GM23338 (cell line): Measurements from ENCODE around the gene CHAMP1. TPM values are rescaled to one million over a fixed set of nuclear protein-coding genes. Genes with fewer than 3 reads are reported as not detected.

Experiments used
- ATAC-seq: fragments of 200-7000 bp; cut with Tn5 transposase; 3 replicates; pipeline ENCODE4 v1.9.1; 2020
- DNase-seq: peaks from one replicate; pipeline ENCODE4 v3.0.0-alpha.2; 2015; ENCODE audit warnings: low spot score
- H2AFZ ChIP-seq: fragments of 200-600 bp; sonication (generic); 2 replicates; pipeline ENCODE4 v1.8.0; 2016; ENCODE audit warnings: antibody characterized with exemption, mild to moderate bottlenecking, moderate library complexity
- H3F3A ChIP-seq: fragments of 200-600 bp; sonication (generic); replicated peaks from 2 replicates; pipeline ENCODE4 v1.8.0; 2017; ENCODE audit warnings: antibody characterized with exemption, mixed run types, low read depth
- H3K27ac ChIP-seq: fragments of 200-600 bp; sonication (generic); 2 replicates; pipeline ENCODE4 v1.6.1; 2016; ENCODE audit warnings: low read depth
- H3K27me3 ChIP-seq: fragments of 200-600 bp; sonication (generic); 2 replicates; pipeline ENCODE4 v1.8.0; 2016; ENCODE audit warnings: mild to moderate bottlenecking, mixed run types, moderate library complexity; ENCODE audit not compliant: insufficient read depth
- H3K36me3 ChIP-seq: fragments of 200-600 bp; sonication (generic); 2 replicates; pipeline ENCODE4 v1.8.0; 2016; ENCODE audit warnings: mild to moderate bottlenecking; ENCODE audit not compliant: insufficient read depth
- H3K4me1 ChIP-seq: fragments of 200-600 bp; sonication (generic); 2 replicates; pipeline ENCODE4 v1.8.0; 2016; ENCODE audit warnings: mild to moderate bottlenecking, moderate library complexity; ENCODE audit not compliant: insufficient read depth
- H3K4me2 ChIP-seq: fragments of 200-600 bp; sonication (generic); 2 replicates; pipeline ENCODE4 v1.7.1; 2017; ENCODE audit warnings: mixed run types
- H3K4me3 ChIP-seq: fragments of 200-600 bp; sonication (generic); 2 replicates; pipeline ENCODE4 v1.6.1; 2016; ENCODE audit warnings: mixed run types
- H3K79me2 ChIP-seq: fragments of 200-600 bp; sonication (generic); replicated peaks from 2 replicates; pipeline ENCODE4 v1.8.0; 2017; ENCODE audit warnings: mild to moderate bottlenecking; ENCODE audit not compliant: insufficient read depth
- H3K9me2 ChIP-seq: fragments of 200-600 bp; sonication (generic); 2 replicates; pipeline ENCODE4 v1.8.0; 2017; ENCODE audit not compliant: insufficient read depth
- H4K20me1 ChIP-seq: fragments of 200-600 bp; sonication (generic); replicated peaks from 2 replicates; pipeline ENCODE4 v1.8.0; 2017; ENCODE audit warnings: mild to moderate bottlenecking; ENCODE audit not compliant: insufficient read depth
- H3K27ac Mint-ChIP-seq: 2 replicates; pipeline ENCODE4 v1.8.0; 2020; ENCODE audit warnings: inconsistent platforms, mild to moderate bottlenecking, moderate library complexity, mixed read lengths
- H3K27me3 Mint-ChIP-seq: 3 replicates; pipeline ENCODE4 v1.8.0; 2022; ENCODE audit warnings: low read depth, mild to moderate bottlenecking, moderate library complexity, mixed read lengths, inconsistent platforms; ENCODE audit not compliant: insufficient read depth, poor library complexity
- H3K36me3 Mint-ChIP-seq: 3 replicates; pipeline ENCODE4 v1.8.0; 2021; ENCODE audit warnings: low read depth, mild to moderate bottlenecking, inconsistent platforms, moderate library complexity, mixed read lengths
- H3K4me1 Mint-ChIP-seq: 3 replicates; pipeline ENCODE4 v1.8.0; 2020; ENCODE audit warnings: mild to moderate bottlenecking, inconsistent platforms, mixed read lengths
- H3K4me3 Mint-ChIP-seq: 3 replicates; pipeline ENCODE4 v1.8.0; 2021; ENCODE audit warnings: moderate library complexity, mild to moderate bottlenecking, inconsistent platforms, mixed read lengths
- H3K9me3 Mint-ChIP-seq: 3 replicates; pipeline ENCODE4 v1.8.0; 2020; ENCODE audit warnings: moderate library complexity, mild to moderate bottlenecking, inconsistent platforms, mixed read lengths
- CREB1 ChIP-seq: fragments of 250-450 bp; sonication (Bioruptor Pico); IDR thresholded peaks from 2 replicates; pipeline ENCODE4 v1.5.0; 2020; ENCODE audit warnings: low read depth, mild to moderate bottlenecking, moderate library complexity
- CTCF ChIP-seq, 2 experiments: fragments of 200-600 bp in 1 of 2; sonication (generic) in 1 of 2; conservative IDR thresholded peaks; 2 replicates each; pipeline versions ENCODE4 v1.5.1 to v1.6.1; 2016 to 2017; ENCODE audit warnings: antibody characterized with exemption in 2 of 2, low read depth in 2 of 2, mild to moderate bottlenecking in 2 of 2, moderate library complexity in 1 of 2
- EZH2 ChIP-seq: fragments of 200-600 bp; sonication (generic); IDR thresholded peaks from one replicate; pipeline ENCODE4 v1.8.0; 2017; ENCODE audit warnings: antibody characterized with exemption, mild to moderate bottlenecking, low read depth; ENCODE audit not compliant: unreplicated experiment
- EZH2phosphoT487 ChIP-seq: fragments of 200-600 bp; sonication (generic); IDR thresholded peaks from one replicate; pipeline ENCODE4 v1.8.1; 2018; ENCODE audit warnings: antibody characterized with exemption; ENCODE audit not compliant: unreplicated experiment
- JUNB ChIP-seq: IDR thresholded peaks from one replicate; pipeline ENCODE4 v1.6.1; 2016; ENCODE audit warnings: antibody characterized with exemption; ENCODE audit not compliant: unreplicated experiment
- NANOG ChIP-seq: IDR thresholded peaks from 2 replicates; pipeline ENCODE4 v1.6.1; 2016; ENCODE audit warnings: antibody characterized with exemption, borderline replicate concordance
- POLR2AphosphoS5 ChIP-seq: IDR thresholded peaks from 2 replicates; pipeline ENCODE4 v1.6.1; 2016; ENCODE audit warnings: antibody characterized with exemption, low read depth
- STAT1 ChIP-seq: IDR thresholded peaks from one replicate; pipeline ENCODE4 v1.6.1; 2016; ENCODE audit warnings: antibody characterized with exemption; ENCODE audit not compliant: unreplicated experiment
- ZNF331 ChIP-seq: fragments of 250-450 bp; sonication (Bioruptor Pico); IDR thresholded peaks from 2 replicates; pipeline ENCODE4 v1.5.0; 2020; ENCODE audit warnings: low read depth, mild to moderate bottlenecking, moderate library complexity
- ZNF462 ChIP-seq: fragments of 250-450 bp; sonication (Bioruptor Pico); IDR thresholded peaks from 2 replicates; pipeline ENCODE4 v1.5.0; 2020; ENCODE audit warnings: mild to moderate bottlenecking, moderate library complexity
- polyA plus RNA-seq: library from polyadenylated mRNA; unstranded; fragments of >200 nt; fragmentation: Nextera tagmentation; extraction: Ambion mirVana; gene quantifications from 2 replicates; pipeline ENCODE4 v1.2.1, GENCODE V29; 2016
- total RNA-seq: library from RNA; depleted of rRNA; stranded (reverse); fragments of >200 nt; shearing (Covaris generic); gene quantifications from 2 replicates; pipeline ENCODE4 v1.2.3, GENCODE V29; 2014
- TF ChIP-seq, protein P1 (sequence below): IDR thresholded peaks from one replicate; pipeline ENCODE4 v1.6.1; 2018; ENCODE audit warnings: antibody characterized with exemption; ENCODE audit not compliant: unreplicated experiment

CHAMP1 gene
- total and polyA plus RNA-seq, 2 experiments from 2014 or later, result 32.8 to 39.1 TPM

DNA sequence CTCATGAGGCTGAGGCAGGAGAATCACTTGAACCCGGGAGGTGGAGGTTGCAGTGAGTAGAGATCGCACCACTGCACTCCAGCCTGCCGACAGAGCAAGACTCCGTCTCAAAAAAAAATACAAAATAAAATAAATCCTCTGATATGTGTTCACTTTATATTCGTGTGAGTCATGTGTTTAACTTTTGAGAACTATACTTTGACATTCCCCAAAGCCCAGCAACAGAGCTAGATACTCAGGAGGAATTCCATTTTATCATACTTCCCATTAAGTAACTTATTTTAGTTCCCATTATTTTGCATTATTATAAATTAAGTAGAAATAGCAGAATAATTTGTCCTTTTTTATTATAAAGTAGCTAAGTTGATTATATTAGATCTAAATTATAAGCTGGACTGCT lies 3.3 kb upstream of the CHAMP1 start:
- peaks cover 8% of the 10 kb centered on the region for H3K27me3 Mint-ChIP-seq
- Histone ChIP-seq H3K27me3 (no peaks in the 10 kb centered on the region), H3K79me2 (peaks cover 12% of the 10 kb centered on the region), H2AFZ (no peak overlapping the region), H4K20me1 (no peaks in the 10 kb centered on the region; the same call in 1 of the 2 replicates), H3K4me1 (peaks cover 9% of the 10 kb centered on the region; the same call in 1 of the 2 replicates), H3F3A (no peaks in the 10 kb centered on the region; the same call in 1 of the 2 replicates), H3K4me3 (no peak overlapping the region), H3K27ac (no peak overlapping the region), H3K36me3 (peaks cover 5% of the 10 kb centered on the region; the same call in 1 of the 2 replicates), H3K9me2 (no peaks in the 10 kb centered on the region), H3K4me2 (no peak overlapping the region)
- H3K4me3 Mint-ChIP-seq, result no peak overlapping the region
- H3K36me3 Mint-ChIP-seq, result peaks cover 19% of the 10 kb centered on the region
- no peaks in the 10 kb centered on the region for H3K9me3 Mint-ChIP-seq
- no peak overlapping the region for H3K27ac Mint-ChIP-seq
- ATAC-seq (no peak), DNase-seq (no peak)
- peaks cover 19% of the 10 kb centered on the region for H3K4me1 Mint-ChIP-seq
- TF ChIP-seq CREB1 (CRISPR knock-in tag), result no peak

- Histone ChIP-seq H3K79me2 (peaks cover 17% of the 10 kb centered on the region), H3K27me3 (no peaks in the 10 kb centered on the region), H3K4me3 (no peak overlapping the region), H3K4me1 (peaks cover 9% of the 10 kb centered on the region; the same call in 1 of the 2 replicates), H3F3A (no peaks in the 10 kb centered on the region; the same call in 1 of the 2 replicates), H2AFZ (no peak overlapping the region), H4K20me1 (no peaks in the 10 kb centered on the region; the same call in 1 of the 2 replicates), H3K9me2 (no peaks in the 10 kb centered on the region), H3K4me2 (no peak overlapping the region), H3K36me3 (peaks cover 5% of the 10 kb centered on the region; the same call in 1 of the 2 replicates), H3K27ac (no peak overlapping the region)
- peaks cover 6% of the 10 kb centered on the region for H3K27me3 Mint-ChIP-seq
- H3K27ac Mint-ChIP-seq, result no peak overlapping the region
- H3K9me3 Mint-ChIP-seq, result no peaks in the 10 kb centered on the region
- peaks cover 15% of the 10 kb centered on the region for H3K36me3 Mint-ChIP-seq
- no peak overlapping the region for H3K4me3 Mint-ChIP-seq
- peaks cover 19% of the 10 kb centered on the region for H3K4me1 Mint-ChIP-seq
- no peak for ATAC-seq
- no peak for DNase-seq
- no peak for TF ChIP-seq STAT1
- no peak for TF ChIP-seq JUNB
- TF ChIP-seq EZH2, result no peak
- TF ChIP-seq, protein P1, sequence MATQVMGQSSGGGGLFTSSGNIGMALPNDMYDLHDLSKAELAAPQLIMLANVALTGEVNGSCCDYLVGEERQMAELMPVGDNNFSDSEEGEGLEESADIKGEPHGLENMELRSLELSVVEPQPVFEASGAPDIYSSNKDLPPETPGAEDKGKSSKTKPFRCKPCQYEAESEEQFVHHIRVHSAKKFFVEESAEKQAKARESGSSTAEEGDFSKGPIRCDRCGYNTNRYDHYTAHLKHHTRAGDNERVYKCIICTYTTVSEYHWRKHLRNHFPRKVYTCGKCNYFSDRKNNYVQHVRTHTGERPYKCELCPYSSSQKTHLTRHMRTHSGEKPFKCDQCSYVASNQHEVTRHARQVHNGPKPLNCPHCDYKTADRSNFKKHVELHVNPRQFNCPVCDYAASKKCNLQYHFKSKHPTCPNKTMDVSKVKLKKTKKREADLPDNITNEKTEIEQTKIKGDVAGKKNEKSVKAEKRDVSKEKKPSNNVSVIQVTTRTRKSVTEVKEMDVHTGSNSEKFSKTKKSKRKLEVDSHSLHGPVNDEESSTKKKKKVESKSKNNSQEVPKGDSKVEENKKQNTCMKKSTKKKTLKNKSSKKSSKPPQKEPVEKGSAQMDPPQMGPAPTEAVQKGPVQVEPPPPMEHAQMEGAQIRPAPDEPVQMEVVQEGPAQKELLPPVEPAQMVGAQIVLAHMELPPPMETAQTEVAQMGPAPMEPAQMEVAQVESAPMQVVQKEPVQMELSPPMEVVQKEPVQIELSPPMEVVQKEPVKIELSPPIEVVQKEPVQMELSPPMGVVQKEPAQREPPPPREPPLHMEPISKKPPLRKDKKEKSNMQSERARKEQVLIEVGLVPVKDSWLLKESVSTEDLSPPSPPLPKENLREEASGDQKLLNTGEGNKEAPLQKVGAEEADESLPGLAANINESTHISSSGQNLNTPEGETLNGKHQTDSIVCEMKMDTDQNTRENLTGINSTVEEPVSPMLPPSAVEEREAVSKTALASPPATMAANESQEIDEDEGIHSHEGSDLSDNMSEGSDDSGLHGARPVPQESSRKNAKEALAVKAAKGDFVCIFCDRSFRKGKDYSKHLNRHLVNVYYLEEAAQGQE, result no peak
- no peak for TF ChIP-seq NANOG
- no peak for TF ChIP-seq ZNF462 (CRISPR knock-in tag)
- no peak for TF ChIP-seq CTCF (conservative IDR thresholded peaks at IDR 0.05; ENCODE audit: low read depth in 2 of 2)
- TF ChIP-seq EZH2phosphoT487, result no peak
- TF ChIP-seq POLR2AphosphoS5, result no peak
- no peak for TF ChIP-seq ZNF331 (CRISPR knock-in tag)
Observed at GRCh38 chr13:114311387-114311786, 2.9 kb upstream of the CHAMP1 start.
